GM23338 (cell line): ENCODE data around the gene IDUA. TPM values are rescaled to one million over a fixed set of nuclear protein-coding genes. Genes with fewer than 3 reads are reported as not detected.

ENCODE experiments used
- ATAC-seq: fragments of 200-7000 bp; cut with Tn5 transposase; 3 replicates; pipeline ENCODE4 v1.9.1; 2020
- DNase-seq: peaks from one replicate; pipeline ENCODE4 v3.0.0-alpha.2; 2015; ENCODE audit warnings: low spot score
- H2AFZ ChIP-seq: fragments of 200-600 bp; sonication (generic); 2 replicates; pipeline ENCODE4 v1.8.0; 2016; ENCODE audit warnings: antibody characterized with exemption, mild to moderate bottlenecking, moderate library complexity
- H3F3A ChIP-seq: fragments of 200-600 bp; sonication (generic); replicated peaks from 2 replicates; pipeline ENCODE4 v1.8.0; 2017; ENCODE audit warnings: antibody characterized with exemption, mixed run types, low read depth
- H3K27ac ChIP-seq: fragments of 200-600 bp; sonication (generic); 2 replicates; pipeline ENCODE4 v1.6.1; 2016; ENCODE audit warnings: low read depth
- H3K27me3 ChIP-seq: fragments of 200-600 bp; sonication (generic); 2 replicates; pipeline ENCODE4 v1.8.0; 2016; ENCODE audit warnings: mild to moderate bottlenecking, mixed run types, moderate library complexity; ENCODE audit not compliant: insufficient read depth
- H3K36me3 ChIP-seq: fragments of 200-600 bp; sonication (generic); 2 replicates; pipeline ENCODE4 v1.8.0; 2016; ENCODE audit warnings: mild to moderate bottlenecking; ENCODE audit not compliant: insufficient read depth
- H3K4me1 ChIP-seq: fragments of 200-600 bp; sonication (generic); 2 replicates; pipeline ENCODE4 v1.8.0; 2016; ENCODE audit warnings: mild to moderate bottlenecking, moderate library complexity; ENCODE audit not compliant: insufficient read depth
- H3K4me2 ChIP-seq: fragments of 200-600 bp; sonication (generic); 2 replicates; pipeline ENCODE4 v1.7.1; 2017; ENCODE audit warnings: mixed run types
- H3K4me3 ChIP-seq: fragments of 200-600 bp; sonication (generic); 2 replicates; pipeline ENCODE4 v1.6.1; 2016; ENCODE audit warnings: mixed run types
- H3K79me2 ChIP-seq: fragments of 200-600 bp; sonication (generic); replicated peaks from 2 replicates; pipeline ENCODE4 v1.8.0; 2017; ENCODE audit warnings: mild to moderate bottlenecking; ENCODE audit not compliant: insufficient read depth
- H3K9me2 ChIP-seq: fragments of 200-600 bp; sonication (generic); 2 replicates; pipeline ENCODE4 v1.8.0; 2017; ENCODE audit not compliant: insufficient read depth
- H4K20me1 ChIP-seq: fragments of 200-600 bp; sonication (generic); replicated peaks from 2 replicates; pipeline ENCODE4 v1.8.0; 2017; ENCODE audit warnings: mild to moderate bottlenecking; ENCODE audit not compliant: insufficient read depth
- H3K27ac Mint-ChIP-seq: 2 replicates; pipeline ENCODE4 v1.8.0; 2020; ENCODE audit warnings: inconsistent platforms, mild to moderate bottlenecking, moderate library complexity, mixed read lengths
- H3K27me3 Mint-ChIP-seq: 3 replicates; pipeline ENCODE4 v1.8.0; 2022; ENCODE audit warnings: low read depth, mild to moderate bottlenecking, moderate library complexity, mixed read lengths, inconsistent platforms; ENCODE audit not compliant: insufficient read depth, poor library complexity
- H3K36me3 Mint-ChIP-seq: 3 replicates; pipeline ENCODE4 v1.8.0; 2021; ENCODE audit warnings: low read depth, mild to moderate bottlenecking, inconsistent platforms, moderate library complexity, mixed read lengths
- H3K4me1 Mint-ChIP-seq: 3 replicates; pipeline ENCODE4 v1.8.0; 2020; ENCODE audit warnings: mild to moderate bottlenecking, inconsistent platforms, mixed read lengths
- H3K4me3 Mint-ChIP-seq: 3 replicates; pipeline ENCODE4 v1.8.0; 2021; ENCODE audit warnings: moderate library complexity, mild to moderate bottlenecking, inconsistent platforms, mixed read lengths
- H3K9me3 Mint-ChIP-seq: 3 replicates; pipeline ENCODE4 v1.8.0; 2020; ENCODE audit warnings: moderate library complexity, mild to moderate bottlenecking, inconsistent platforms, mixed read lengths
- EZH2 ChIP-seq: fragments of 200-600 bp; sonication (generic); IDR thresholded peaks from one replicate; pipeline ENCODE4 v1.8.0; 2017; ENCODE audit warnings: antibody characterized with exemption, mild to moderate bottlenecking, low read depth; ENCODE audit not compliant: unreplicated experiment
- EZH2phosphoT487 ChIP-seq: fragments of 200-600 bp; sonication (generic); IDR thresholded peaks from one replicate; pipeline ENCODE4 v1.8.1; 2018; ENCODE audit warnings: antibody characterized with exemption; ENCODE audit not compliant: unreplicated experiment
- STAT1 ChIP-seq: IDR thresholded peaks from one replicate; pipeline ENCODE4 v1.6.1; 2016; ENCODE audit warnings: antibody characterized with exemption; ENCODE audit not compliant: unreplicated experiment
- ZNF114 ChIP-seq: fragments of 250-450 bp; sonication (Bioruptor Pico); IDR thresholded peaks from 2 replicates; pipeline ENCODE4 v1.5.0; 2020; ENCODE audit warnings: mild to moderate bottlenecking, moderate library complexity
- ZNF331 ChIP-seq: fragments of 250-450 bp; sonication (Bioruptor Pico); IDR thresholded peaks from 2 replicates; pipeline ENCODE4 v1.5.0; 2020; ENCODE audit warnings: low read depth, mild to moderate bottlenecking, moderate library complexity
- polyA plus RNA-seq: library from polyadenylated mRNA; unstranded; fragments of >200 nt; fragmentation: Nextera tagmentation; extraction: Ambion mirVana; gene quantifications from 2 replicates; pipeline ENCODE4 v1.2.1, GENCODE V29; 2016
- total RNA-seq: library from RNA; depleted of rRNA; stranded (reverse); fragments of >200 nt; shearing (Covaris generic); gene quantifications from 2 replicates; pipeline ENCODE4 v1.2.3, GENCODE V29; 2014
- TF ChIP-seq, protein P1 (sequence below): IDR thresholded peaks from one replicate; pipeline ENCODE4 v1.6.1; 2018; ENCODE audit warnings: antibody characterized with exemption; ENCODE audit not compliant: unreplicated experiment
- TF ChIP-seq, protein P2 (sequence below), 2 experiments: fragments of 200-600 bp in 1 of 2; sonication (generic) in 1 of 2; conservative IDR thresholded peaks; 2 replicates each; pipeline versions ENCODE4 v1.5.1 to v1.6.1; 2016 to 2017; ENCODE audit warnings: antibody characterized with exemption in 2 of 2, low read depth in 2 of 2, mild to moderate bottlenecking in 2 of 2, moderate library complexity in 1 of 2
- TF ChIP-seq, protein P3 (sequence below): IDR thresholded peaks from 2 replicates; pipeline ENCODE4 v1.6.1; 2016; ENCODE audit warnings: antibody characterized with exemption

The IDUA gene
- total and polyA plus RNA-seq, 2 experiments from 2014 or later, result 1.3 to 6.1 TPM

DNA sequence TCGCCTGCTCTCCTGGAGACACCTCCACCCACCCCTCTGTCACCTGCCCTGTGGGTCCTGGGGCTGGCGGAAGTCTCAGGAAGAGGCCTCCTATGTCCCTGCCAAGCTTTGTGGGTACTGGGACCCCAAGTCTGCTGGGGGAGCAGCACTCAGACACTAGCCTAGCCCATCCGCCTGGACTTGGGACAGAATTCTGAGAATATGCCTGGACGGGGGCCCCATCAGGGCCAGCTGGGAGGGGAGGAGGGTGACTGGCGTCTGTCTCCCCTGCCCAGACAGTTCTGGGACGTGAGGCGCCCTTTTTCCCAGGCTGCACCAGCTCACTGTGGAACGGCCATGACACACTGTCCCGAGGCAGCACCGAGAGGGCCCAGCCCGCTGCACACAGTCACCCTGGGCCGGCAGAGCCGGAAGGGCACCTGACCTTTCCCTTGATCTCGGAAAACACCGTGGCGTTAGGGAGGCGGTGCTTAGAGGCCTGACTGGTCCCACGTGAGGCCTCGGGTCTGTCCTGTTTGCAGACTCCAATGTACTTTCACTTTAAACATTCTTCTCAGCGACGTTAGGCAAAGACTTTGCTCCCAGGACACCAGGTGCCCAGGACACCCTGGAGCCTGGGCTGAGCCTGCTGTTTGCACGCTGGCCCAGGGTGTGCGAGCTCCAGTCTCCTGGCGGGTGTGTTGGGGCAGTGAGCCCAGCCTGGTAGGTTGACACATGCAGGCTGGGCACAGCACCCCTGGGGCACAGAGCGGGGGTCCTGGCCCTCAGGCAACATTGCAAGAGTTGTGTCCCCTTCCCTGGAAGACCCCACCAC, 5.7 kb downstream of the IDUA start:
- H3K36me3 Mint-ChIP-seq, result no peaks in the 10 kb centered on the region
- H3K27ac ChIP-seq, result no peak overlapping the region
- no peak overlapping the region for H2AFZ ChIP-seq
- TF ChIP-seq, protein P1, sequence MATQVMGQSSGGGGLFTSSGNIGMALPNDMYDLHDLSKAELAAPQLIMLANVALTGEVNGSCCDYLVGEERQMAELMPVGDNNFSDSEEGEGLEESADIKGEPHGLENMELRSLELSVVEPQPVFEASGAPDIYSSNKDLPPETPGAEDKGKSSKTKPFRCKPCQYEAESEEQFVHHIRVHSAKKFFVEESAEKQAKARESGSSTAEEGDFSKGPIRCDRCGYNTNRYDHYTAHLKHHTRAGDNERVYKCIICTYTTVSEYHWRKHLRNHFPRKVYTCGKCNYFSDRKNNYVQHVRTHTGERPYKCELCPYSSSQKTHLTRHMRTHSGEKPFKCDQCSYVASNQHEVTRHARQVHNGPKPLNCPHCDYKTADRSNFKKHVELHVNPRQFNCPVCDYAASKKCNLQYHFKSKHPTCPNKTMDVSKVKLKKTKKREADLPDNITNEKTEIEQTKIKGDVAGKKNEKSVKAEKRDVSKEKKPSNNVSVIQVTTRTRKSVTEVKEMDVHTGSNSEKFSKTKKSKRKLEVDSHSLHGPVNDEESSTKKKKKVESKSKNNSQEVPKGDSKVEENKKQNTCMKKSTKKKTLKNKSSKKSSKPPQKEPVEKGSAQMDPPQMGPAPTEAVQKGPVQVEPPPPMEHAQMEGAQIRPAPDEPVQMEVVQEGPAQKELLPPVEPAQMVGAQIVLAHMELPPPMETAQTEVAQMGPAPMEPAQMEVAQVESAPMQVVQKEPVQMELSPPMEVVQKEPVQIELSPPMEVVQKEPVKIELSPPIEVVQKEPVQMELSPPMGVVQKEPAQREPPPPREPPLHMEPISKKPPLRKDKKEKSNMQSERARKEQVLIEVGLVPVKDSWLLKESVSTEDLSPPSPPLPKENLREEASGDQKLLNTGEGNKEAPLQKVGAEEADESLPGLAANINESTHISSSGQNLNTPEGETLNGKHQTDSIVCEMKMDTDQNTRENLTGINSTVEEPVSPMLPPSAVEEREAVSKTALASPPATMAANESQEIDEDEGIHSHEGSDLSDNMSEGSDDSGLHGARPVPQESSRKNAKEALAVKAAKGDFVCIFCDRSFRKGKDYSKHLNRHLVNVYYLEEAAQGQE, result no peak
- TF ChIP-seq, protein P2, sequence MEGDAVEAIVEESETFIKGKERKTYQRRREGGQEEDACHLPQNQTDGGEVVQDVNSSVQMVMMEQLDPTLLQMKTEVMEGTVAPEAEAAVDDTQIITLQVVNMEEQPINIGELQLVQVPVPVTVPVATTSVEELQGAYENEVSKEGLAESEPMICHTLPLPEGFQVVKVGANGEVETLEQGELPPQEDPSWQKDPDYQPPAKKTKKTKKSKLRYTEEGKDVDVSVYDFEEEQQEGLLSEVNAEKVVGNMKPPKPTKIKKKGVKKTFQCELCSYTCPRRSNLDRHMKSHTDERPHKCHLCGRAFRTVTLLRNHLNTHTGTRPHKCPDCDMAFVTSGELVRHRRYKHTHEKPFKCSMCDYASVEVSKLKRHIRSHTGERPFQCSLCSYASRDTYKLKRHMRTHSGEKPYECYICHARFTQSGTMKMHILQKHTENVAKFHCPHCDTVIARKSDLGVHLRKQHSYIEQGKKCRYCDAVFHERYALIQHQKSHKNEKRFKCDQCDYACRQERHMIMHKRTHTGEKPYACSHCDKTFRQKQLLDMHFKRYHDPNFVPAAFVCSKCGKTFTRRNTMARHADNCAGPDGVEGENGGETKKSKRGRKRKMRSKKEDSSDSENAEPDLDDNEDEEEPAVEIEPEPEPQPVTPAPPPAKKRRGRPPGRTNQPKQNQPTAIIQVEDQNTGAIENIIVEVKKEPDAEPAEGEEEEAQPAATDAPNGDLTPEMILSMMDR (conservative IDR thresholded peaks at IDR 0.05; ENCODE audit: low read depth in 2 of 2), result no peak
- TF ChIP-seq, protein P3, sequence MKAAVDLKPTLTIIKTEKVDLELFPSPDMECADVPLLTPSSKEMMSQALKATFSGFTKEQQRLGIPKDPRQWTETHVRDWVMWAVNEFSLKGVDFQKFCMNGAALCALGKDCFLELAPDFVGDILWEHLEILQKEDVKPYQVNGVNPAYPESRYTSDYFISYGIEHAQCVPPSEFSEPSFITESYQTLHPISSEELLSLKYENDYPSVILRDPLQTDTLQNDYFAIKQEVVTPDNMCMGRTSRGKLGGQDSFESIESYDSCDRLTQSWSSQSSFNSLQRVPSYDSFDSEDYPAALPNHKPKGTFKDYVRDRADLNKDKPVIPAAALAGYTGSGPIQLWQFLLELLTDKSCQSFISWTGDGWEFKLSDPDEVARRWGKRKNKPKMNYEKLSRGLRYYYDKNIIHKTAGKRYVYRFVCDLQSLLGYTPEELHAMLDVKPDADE, result no peak
- TF ChIP-seq EZH2phosphoT487, result no peak
- TF ChIP-seq EZH2, result no peak
- no peak for TF ChIP-seq ZNF331
- no peak for TF ChIP-seq ZNF114
- no peak for TF ChIP-seq STAT1
- no peak overlapping the region for H3K4me3 ChIP-seq
- peaks cover 20% of the 10 kb centered on the region for H3K27me3 ChIP-seq
- H3K4me1 ChIP-seq, result no peaks in the 10 kb centered on the region
- no peaks in the 10 kb centered on the region for H3K9me2 ChIP-seq
- H3K4me3 Mint-ChIP-seq, result no peak overlapping the region
- no peak overlapping the region for H3K4me2 ChIP-seq
- no peaks in the 10 kb centered on the region for H3K9me3 Mint-ChIP-seq
- peaks cover 2% of the 10 kb centered on the region; the same call in 1 of the 3 replicates for H3K4me1 Mint-ChIP-seq
- H3K79me2 ChIP-seq, result no peaks in the 10 kb centered on the region
- no peaks in the 10 kb centered on the region for H4K20me1 ChIP-seq
- H3K27me3 Mint-ChIP-seq, result peaks cover 22% of the 10 kb centered on the region
- no peak overlapping the region for H3K27ac Mint-ChIP-seq
- H3K36me3 ChIP-seq, result no peaks in the 10 kb centered on the region
- H3F3A ChIP-seq, result 0 out of 2 replicates have a peak, but pooled peaks cover under 1% of the 10 kb centered on the region
- ATAC-seq (no peak), DNase-seq (no peak)
